H9 (cell line): ENCODE results near the gene CCNB1. TPM values are rescaled to one million over a fixed set of nuclear protein-coding genes. Genes with fewer than 3 reads are reported as not detected.

Source experiments
- DNase-seq: peaks from one replicate; pipeline ENCODE4 v3.0.0-alpha.2; 2017
- H2AFZ ChIP-seq: one replicate; pipeline ENCODE4 v1.6.1; 2013; ENCODE audit warnings: mild to moderate bottlenecking, low read length, control low read depth, moderate library complexity
- H2AK5ac ChIP-seq: 2 replicates; pipeline ENCODE4 v1.6.1; 2013; ENCODE audit warnings: low read length, control low read depth, mixed read lengths; ENCODE audit not compliant: insufficient read length
- H2BK120ac ChIP-seq: one replicate; pipeline ENCODE4 v1.6.1; 2013; ENCODE audit warnings: low read depth, mild to moderate bottlenecking, low read length, control low read depth, inconsistent platforms; ENCODE audit not compliant: poor library complexity, severe bottlenecking
- H2BK12ac ChIP-seq: 2 replicates; pipeline ENCODE4 v1.6.1; 2013; ENCODE audit warnings: low read length, control low read depth, mixed read lengths, low read depth; ENCODE audit not compliant: insufficient read length
- H2BK15ac ChIP-seq: 2 replicates; pipeline ENCODE4 v1.6.1; 2013; ENCODE audit warnings: low read depth, low read length, control low read depth
- H2BK20ac ChIP-seq: one replicate; pipeline ENCODE4 v1.6.1; 2013; ENCODE audit warnings: low read depth, mild to moderate bottlenecking, low read length, control low read depth, inconsistent platforms; ENCODE audit not compliant: poor library complexity, severe bottlenecking
- H2BK5ac ChIP-seq: 2 replicates; pipeline ENCODE4 v1.6.1; 2013; ENCODE audit warnings: low read length, control low read depth, mixed read lengths; ENCODE audit not compliant: insufficient read length
- H3K14ac ChIP-seq: 2 replicates; pipeline ENCODE4 v1.6.1; 2013; ENCODE audit warnings: low read length, control low read depth; ENCODE audit not compliant: insufficient read depth
- H3K18ac ChIP-seq: 2 replicates; pipeline ENCODE4 v1.6.1; 2013; ENCODE audit warnings: low read depth, mild to moderate bottlenecking, mixed read lengths, low read length, control low read depth; ENCODE audit not compliant: insufficient read length
- H3K23ac ChIP-seq: 2 replicates; pipeline ENCODE4 v1.6.1; 2013; ENCODE audit warnings: low read length, control low read depth, mixed read lengths, low read depth; ENCODE audit not compliant: insufficient read length
- H3K23me2 ChIP-seq: 2 replicates; pipeline ENCODE4 v1.6.1; 2013; ENCODE audit warnings: low read depth, mild to moderate bottlenecking, mixed read lengths, low read length, control low read depth; ENCODE audit not compliant: insufficient read length, poor library complexity, severe bottlenecking
- H3K27ac ChIP-seq: 2 replicates; pipeline ENCODE4 v1.5.1; 2013; ENCODE audit warnings: low read length, control low read depth, mixed read lengths, low read depth; ENCODE audit not compliant: insufficient read length
- H3K27me3 ChIP-seq: 2 replicates; pipeline ENCODE4 v1.6.1; 2013; ENCODE audit warnings: low read length, control low read depth, inconsistent platforms; ENCODE audit not compliant: insufficient read depth
- H3K4ac ChIP-seq: 2 replicates; pipeline ENCODE4 v1.6.1; 2013; ENCODE audit warnings: low read depth, mild to moderate bottlenecking, control low read depth, inconsistent platforms, low read length, moderate library complexity
- H3K4me1 ChIP-seq: 2 replicates; pipeline ENCODE4 v1.6.1; 2013; ENCODE audit warnings: low read length, control low read depth, inconsistent platforms; ENCODE audit not compliant: insufficient read depth
- H3K4me2 ChIP-seq: 2 replicates; pipeline ENCODE4 v1.6.1; 2013; ENCODE audit warnings: low read length, control low read depth, mixed read lengths; ENCODE audit not compliant: insufficient read length, insufficient read depth
- H3K56ac ChIP-seq: 2 replicates; pipeline ENCODE4 v1.6.1; 2013; ENCODE audit warnings: low read depth, mild to moderate bottlenecking, mixed read lengths, low read length, control low read depth; ENCODE audit not compliant: insufficient read length
- H3K79me1 ChIP-seq: 2 replicates; pipeline ENCODE4 v1.6.1; 2013; ENCODE audit warnings: low read depth, mild to moderate bottlenecking, moderate library complexity, low read length, control low read depth, inconsistent platforms; ENCODE audit not compliant: insufficient read depth, poor library complexity, severe bottlenecking
- H3K79me2 ChIP-seq: 2 replicates; pipeline ENCODE4 v1.6.1; 2013; ENCODE audit warnings: low read length, control low read depth, inconsistent platforms; ENCODE audit not compliant: insufficient read depth
- H3K9ac ChIP-seq: 2 replicates; pipeline ENCODE4 v1.6.1; 2013; ENCODE audit warnings: low read length, control low read depth, mixed read lengths; ENCODE audit not compliant: insufficient read length; ENCODE audit errors: extremely low read depth
- H3K9me3 ChIP-seq: one replicate; pipeline ENCODE4 v1.6.1; 2013; ENCODE audit warnings: low read depth, low read length, inconsistent platforms; ENCODE audit not compliant: control insufficient read depth
- H3T11ph ChIP-seq: one replicate; pipeline ENCODE4 v1.6.1; 2013; ENCODE audit warnings: mild to moderate bottlenecking, low read length, control low read depth, inconsistent platforms
- H4K20me1 ChIP-seq: one replicate; pipeline ENCODE4 v1.6.1; 2013; ENCODE audit not compliant: control insufficient read depth, insufficient read length, insufficient read depth
- H4K5ac ChIP-seq: 2 replicates; pipeline ENCODE4 v1.6.1; 2013; ENCODE audit warnings: low read depth, mild to moderate bottlenecking, mixed read lengths, low read length, control low read depth; ENCODE audit not compliant: insufficient read length
- H4K8ac ChIP-seq: replicated peaks from 2 replicates; pipeline ENCODE4 v1.6.1; 2013; ENCODE audit warnings: low read length, control low read depth, mixed read lengths, low read depth; ENCODE audit not compliant: insufficient read length
- H4K91ac ChIP-seq: 2 replicates; pipeline ENCODE4 v1.6.1; 2013; ENCODE audit warnings: low read depth, mild to moderate bottlenecking, moderate library complexity, mixed read lengths, low read length, control low read depth; ENCODE audit not compliant: insufficient read length
- H3K27ac Mint-ChIP-seq, 3 experiments: 2 replicates in 2 of 3; 3 replicates in 1 of 3; pipeline ENCODE4 v1.8.0; 2020 to 2021; ENCODE audit warnings: mixed read lengths in 3 of 3, mild to moderate bottlenecking in 1 of 3, moderate library complexity in 1 of 3
- H3K27me3 Mint-ChIP-seq: 2 replicates; pipeline ENCODE4 v1.8.0; 2021; ENCODE audit warnings: low read depth, mild to moderate bottlenecking, moderate library complexity, mixed read lengths
- H3K36me3 Mint-ChIP-seq, 3 experiments: 2 replicates in 2 of 3; 3 replicates in 1 of 3; pipeline ENCODE4 v1.8.0; 2020 to 2021; ENCODE audit warnings: low read depth in 3 of 3, mixed read lengths in 3 of 3; ENCODE audit not compliant: insufficient read depth in 1 of 3
- H3K4me1 Mint-ChIP-seq, 2 experiments: 2 replicates each; pipeline ENCODE4 v1.8.0; 2020; ENCODE audit warnings: mixed read lengths in 2 of 2
- H3K4me3 Mint-ChIP-seq, 2 experiments: 2 replicates in 1 of 2; 3 replicates in 1 of 2; pipeline ENCODE4 v1.8.0; 2020 to 2021; ENCODE audit warnings: mild to moderate bottlenecking in 2 of 2, mixed read lengths in 2 of 2, moderate library complexity in 1 of 2
- H3K9me3 Mint-ChIP-seq, 2 experiments: 2 replicates in 1 of 2; 3 replicates in 1 of 2; pipeline ENCODE4 v1.8.0; 2020; ENCODE audit warnings: mild to moderate bottlenecking in 2 of 2, mixed read lengths in 2 of 2, moderate library complexity in 1 of 2
- WGBS: extraction: QIAGEN DNeasy Blood & Tissue Kit; methylation state at CpG from one replicate; pipeline ENCODE4 v1.1.7; 2013; ENCODE audit warnings: missing lambda C conversion rate, low lambda C conversion rate, mixed read lengths; ENCODE audit not compliant: insufficient read length; ENCODE audit errors: extremely low coverage; 5-methylcytosine and 5-hydroxymethylcytosine counted together
- total RNA-seq: library from RNA; stranded (reverse); gene quantifications from 2 replicates; pipeline ENCODE4 v1.2.1, GENCODE V29; 2021
- TF ChIP-seq, protein P1 (sequence below): fragments of 200-600 bp; sonication (generic); conservative IDR thresholded peaks from 3 replicates; pipeline ENCODE4 v1.8.0; 2021; ENCODE audit warnings: antibody characterized with exemption, mild to moderate bottlenecking

The CCNB1 gene
- total RNA-seq, 1 experiment from 2014 or later, result 310 TPM

DNA sequence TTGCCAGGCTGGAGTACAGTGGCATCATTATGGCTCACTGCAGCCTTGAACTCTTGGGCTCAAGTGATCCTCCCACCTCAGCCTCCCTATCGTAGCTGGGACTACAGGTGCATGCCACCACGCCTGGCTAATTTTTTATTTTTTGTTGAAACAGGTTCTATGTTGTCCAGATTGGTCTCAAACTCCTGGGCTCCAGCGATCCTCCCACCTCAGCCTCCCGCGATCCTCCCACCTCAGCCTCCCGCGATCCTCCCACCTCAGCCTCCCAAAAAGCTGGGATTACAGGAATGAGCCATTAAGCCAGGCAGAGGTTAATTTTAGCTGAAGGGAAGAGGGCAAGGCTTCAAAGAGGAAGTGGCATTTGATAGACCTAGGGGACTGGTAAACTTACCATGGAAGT lies 32.8 kb upstream of the CCNB1 start:
- TF ChIP-seq, protein P1, sequence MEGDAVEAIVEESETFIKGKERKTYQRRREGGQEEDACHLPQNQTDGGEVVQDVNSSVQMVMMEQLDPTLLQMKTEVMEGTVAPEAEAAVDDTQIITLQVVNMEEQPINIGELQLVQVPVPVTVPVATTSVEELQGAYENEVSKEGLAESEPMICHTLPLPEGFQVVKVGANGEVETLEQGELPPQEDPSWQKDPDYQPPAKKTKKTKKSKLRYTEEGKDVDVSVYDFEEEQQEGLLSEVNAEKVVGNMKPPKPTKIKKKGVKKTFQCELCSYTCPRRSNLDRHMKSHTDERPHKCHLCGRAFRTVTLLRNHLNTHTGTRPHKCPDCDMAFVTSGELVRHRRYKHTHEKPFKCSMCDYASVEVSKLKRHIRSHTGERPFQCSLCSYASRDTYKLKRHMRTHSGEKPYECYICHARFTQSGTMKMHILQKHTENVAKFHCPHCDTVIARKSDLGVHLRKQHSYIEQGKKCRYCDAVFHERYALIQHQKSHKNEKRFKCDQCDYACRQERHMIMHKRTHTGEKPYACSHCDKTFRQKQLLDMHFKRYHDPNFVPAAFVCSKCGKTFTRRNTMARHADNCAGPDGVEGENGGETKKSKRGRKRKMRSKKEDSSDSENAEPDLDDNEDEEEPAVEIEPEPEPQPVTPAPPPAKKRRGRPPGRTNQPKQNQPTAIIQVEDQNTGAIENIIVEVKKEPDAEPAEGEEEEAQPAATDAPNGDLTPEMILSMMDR, result no peak
- no peak overlapping the region for H3K4ac ChIP-seq
- no peak for DNase-seq
- H3K23me2 ChIP-seq, result no peaks in the 10 kb centered on the region
- H3K56ac ChIP-seq, result no peak overlapping the region
- H2BK15ac ChIP-seq, result no peak overlapping the region
- no peak overlapping the region for H4K91ac ChIP-seq
- H4K5ac ChIP-seq, result no peak overlapping the region
- no CpG with 5 or more reads among the region's 7 CpGs for WGBS
- H3K27ac ChIP-seq, result no peak overlapping the region
- H3K4me2 ChIP-seq, result no peak overlapping the region
- H2AFZ ChIP-seq, result no peak overlapping the region
- H3K18ac ChIP-seq, result no peak overlapping the region
- H3K79me2 ChIP-seq, result no peaks in the 10 kb centered on the region
- Mint-ChIP-seq H3K4me1 (peaks cover 12 to 13% of the 10 kb centered on the region in 2 experiments), H3K27ac (no peak overlapping the region), H3K9me3 (no peaks in the 10 kb centered on the region), H3K36me3 (peaks cover 0 to 5% (median 4%) of the 10 kb centered on the region in 3 experiments; a peak in 5 of 7 replicates), H3K27me3 (no peaks in the 10 kb centered on the region), H3K4me3 (no peak overlapping the region)
- H4K8ac ChIP-seq, result no peak overlapping the region
- no peak overlapping the region for H2BK12ac ChIP-seq
- H3K9me3 ChIP-seq, result no peaks in the 10 kb centered on the region
- peaks cover 3% of the 10 kb centered on the region; the same call in 1 of the 2 replicates for H3K4me1 ChIP-seq
- H3K23ac ChIP-seq, result no peak overlapping the region
- H2BK20ac ChIP-seq, result no peak overlapping the region
- no peak overlapping the region for H3K14ac ChIP-seq
- no peak overlapping the region for H2BK5ac ChIP-seq
- H3K27me3 ChIP-seq, result no peaks in the 10 kb centered on the region
- no peak overlapping the region for H3T11ph ChIP-seq
- no peak overlapping the region for H2BK120ac ChIP-seq
- no peak overlapping the region for H3K9ac ChIP-seq
- no peaks in the 10 kb centered on the region for H4K20me1 ChIP-seq
- no peak overlapping the region for H2AK5ac ChIP-seq
- no peaks in the 10 kb centered on the region for H3K79me1 ChIP-seq
